ENCODE data around the gene CKM.
"Not testable (repeated sequence)": the region's sequence is repeated elsewhere in the genome, so short reads cannot be mapped to it uniquely, and the experiment has no call there.

Gene CKM

GRCh38 chr19:45320997-45321775 lies 1.5 kb downstream of the CKM start:
- no peak for DNase-seq (ENCODE audit: low spot score)

- DNase-seq (ENCODE audit: low spot score), result no peak
Observed at GRCh38 chr19:45315304-45315703, 7.4 kb downstream of the CKM start.

GRCh38 chr19:45314708-45315245 lies 7.9 kb downstream of the CKM start:
- no peak for DNase-seq (ENCODE audit: low spot score)

- DNase-seq (ENCODE audit: low spot score), result not testable (repeated sequence)
Observed at GRCh38 chr19:45312285-45312684, 10.4 kb downstream of the CKM start.

- no peak for DNase-seq (ENCODE audit: low spot score)
Observed at GRCh38 chr19:45311621-45312020, 11.1 kb downstream of the CKM start.

GRCh38 chr19:45309322-45309721 lies 13.4 kb downstream of the CKM start:
- DNase-seq (ENCODE audit: low spot score), result not testable (repeated sequence)

GRCh38 chr19:45307361-45307760 lies 15.3 kb downstream of the CKM start:
- no peak for DNase-seq (ENCODE audit: low spot score)

- no peak for DNase-seq (ENCODE audit: low spot score)
Observed at GRCh38 chr19:45306518-45307027, 16.1 kb downstream of the CKM start.

GRCh38 chr19:45306040-45306439 lies 16.6 kb downstream of the CKM start:
- DNase-seq (ENCODE audit: low spot score), result no peak

- no peak for DNase-seq (ENCODE audit: low spot score)
Observed at GRCh38 chr19:45305421-45305820, 17.3 kb downstream of the CKM start.

GRCh38 chr19:45305007-45305406 lies 17.7 kb downstream of the CKM start:
- DNase-seq (ENCODE audit: low spot score), result no peak

GRCh38 chr19:45304141-45304926 lies 18.3 kb downstream of the CKM start:
- DNase-seq (ENCODE audit: low spot score), result no peak

- DNase-seq (ENCODE audit: low spot score), result no peak
Observed at GRCh38 chr19:45303269-45304060, 19.2 kb downstream of the CKM start.

GRCh38 chr19:45302416-45302815 lies 20.3 kb downstream of the CKM start:
- no peak for DNase-seq (ENCODE audit: low spot score)

GRCh38 chr19:45299719-45300118 lies 23.0 kb downstream of the CKM start:
- DNase-seq (ENCODE audit: low spot score), result no peak

GRCh38 chr19:45298264-45298663 lies 24.4 kb downstream of the CKM start:
- DNase-seq (ENCODE audit: low spot score), result no peak

GRCh38 chr19:45297674-45298073 lies 25.0 kb downstream of the CKM start:
- DNase-seq (ENCODE audit: low spot score), result no peak

- DNase-seq (ENCODE audit: low spot score), result no peak
Observed at GRCh38 chr19:45296355-45296754, 26.3 kb downstream of the CKM start.

GRCh38 chr19:45295873-45296272 lies 26.8 kb downstream of the CKM start:
- no peak for DNase-seq (ENCODE audit: low spot score)

GRCh38 chr19:45294291-45295029 lies 28.2 kb downstream of the CKM start:
- DNase-seq (ENCODE audit: low spot score), result no peak

GRCh38 chr19:45293682-45294081 lies 29.0 kb downstream of the CKM start:
- no peak for DNase-seq (ENCODE audit: low spot score)
